ENCODE measurements around the gene LRRC23.
"Not testable (repeated sequence)": the region's sequence is repeated elsewhere in the genome, so short reads cannot be mapped to it uniquely, and the experiment has no call there.

The LRRC23 gene, protein sequence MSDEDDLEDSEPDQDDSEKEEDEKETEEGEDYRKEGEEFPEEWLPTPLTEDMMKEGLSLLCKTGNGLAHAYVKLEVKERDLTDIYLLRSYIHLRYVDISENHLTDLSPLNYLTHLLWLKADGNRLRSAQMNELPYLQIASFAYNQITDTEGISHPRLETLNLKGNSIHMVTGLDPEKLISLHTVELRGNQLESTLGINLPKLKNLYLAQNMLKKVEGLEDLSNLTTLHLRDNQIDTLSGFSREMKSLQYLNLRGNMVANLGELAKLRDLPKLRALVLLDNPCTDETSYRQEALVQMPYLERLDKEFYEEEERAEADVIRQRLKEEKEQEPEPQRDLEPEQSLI

GRCh38 chr12:6904280-6905276 lies at the start of gene LRRC23:
TSS of gene LRRC23 (plus strand) at chr12:6904822. CDS start at chr12:6905634, 812 bp downstream.
- peak; percentile 94 to 95 for DNase-seq (ENCODE audit: low read depth in 2 of 2)

GRCh38 chr12:6855322-6855721 lies 49.3 kb upstream of the LRRC23 start:
- DNase-seq (ENCODE audit: low read depth in 2 of 2), result no peak

DNA sequence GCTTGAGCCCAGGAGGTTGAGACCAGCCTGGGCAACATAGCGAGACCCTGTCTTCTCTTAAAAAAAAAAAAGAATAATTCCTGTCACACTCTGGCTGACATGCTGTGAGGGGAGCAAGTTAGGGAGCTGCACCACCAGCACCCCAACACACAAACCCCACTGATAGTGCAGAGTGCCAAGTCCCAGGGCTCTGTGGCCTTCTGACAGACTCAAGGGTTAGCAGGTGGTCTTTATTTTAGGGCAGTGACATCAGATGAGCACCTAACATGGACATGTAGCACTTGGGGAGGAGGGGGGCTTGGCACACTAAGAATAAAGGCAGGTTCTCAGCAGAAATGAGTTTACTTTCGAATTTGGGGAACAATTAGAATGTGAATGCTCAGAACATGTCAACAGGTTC lies 45.8 kb upstream of the LRRC23 start:
- no peak for DNase-seq (ENCODE audit: low read depth in 2 of 2)

- no peak for DNase-seq (ENCODE audit: low read depth in 2 of 2)
Measured at GRCh38 chr12:6860116-6860515, 44.5 kb upstream of the LRRC23 start.

GRCh38 chr12:6860942-6861341 lies 43.7 kb upstream of the LRRC23 start:
- DNase-seq (ENCODE audit: low read depth in 2 of 2), result no peak

- DNase-seq (ENCODE audit: low read depth in 2 of 2), result no peak
Measured at GRCh38 chr12:6861391-6861790, 43.2 kb upstream of the LRRC23 start.

DNA sequence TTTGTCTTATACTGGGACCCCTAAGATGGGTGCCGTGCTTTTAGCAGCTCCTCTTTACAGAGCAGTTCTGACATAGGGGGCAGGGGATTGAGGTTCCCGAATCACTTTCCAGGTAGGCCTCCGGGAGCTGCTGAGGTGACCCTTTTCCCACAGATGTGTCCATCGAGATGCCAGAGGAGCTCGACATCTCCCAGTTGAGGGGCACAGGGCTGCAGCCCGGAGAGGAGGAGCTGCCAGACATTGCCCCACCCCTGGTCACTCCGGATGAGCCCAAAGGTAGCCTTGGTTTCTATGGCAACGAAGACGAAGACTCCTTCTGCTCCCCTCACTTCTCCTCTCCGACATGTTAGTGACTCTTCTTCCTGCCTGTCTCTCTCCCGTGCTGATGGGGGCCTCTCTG lies 41.6 kb upstream of the LRRC23 start:
- DNase-seq (ENCODE audit: low read depth in 2 of 2), result no peak

- no peak for DNase-seq (ENCODE audit: low read depth in 2 of 2)
Measured at GRCh38 chr12:6863586-6864321, 40.9 kb upstream of the LRRC23 start.

GRCh38 chr12:6865307-6865706 lies 39.3 kb upstream of the LRRC23 start:
- DNase-seq (ENCODE audit: low read depth in 2 of 2), result not testable (repeated sequence)

DNA sequence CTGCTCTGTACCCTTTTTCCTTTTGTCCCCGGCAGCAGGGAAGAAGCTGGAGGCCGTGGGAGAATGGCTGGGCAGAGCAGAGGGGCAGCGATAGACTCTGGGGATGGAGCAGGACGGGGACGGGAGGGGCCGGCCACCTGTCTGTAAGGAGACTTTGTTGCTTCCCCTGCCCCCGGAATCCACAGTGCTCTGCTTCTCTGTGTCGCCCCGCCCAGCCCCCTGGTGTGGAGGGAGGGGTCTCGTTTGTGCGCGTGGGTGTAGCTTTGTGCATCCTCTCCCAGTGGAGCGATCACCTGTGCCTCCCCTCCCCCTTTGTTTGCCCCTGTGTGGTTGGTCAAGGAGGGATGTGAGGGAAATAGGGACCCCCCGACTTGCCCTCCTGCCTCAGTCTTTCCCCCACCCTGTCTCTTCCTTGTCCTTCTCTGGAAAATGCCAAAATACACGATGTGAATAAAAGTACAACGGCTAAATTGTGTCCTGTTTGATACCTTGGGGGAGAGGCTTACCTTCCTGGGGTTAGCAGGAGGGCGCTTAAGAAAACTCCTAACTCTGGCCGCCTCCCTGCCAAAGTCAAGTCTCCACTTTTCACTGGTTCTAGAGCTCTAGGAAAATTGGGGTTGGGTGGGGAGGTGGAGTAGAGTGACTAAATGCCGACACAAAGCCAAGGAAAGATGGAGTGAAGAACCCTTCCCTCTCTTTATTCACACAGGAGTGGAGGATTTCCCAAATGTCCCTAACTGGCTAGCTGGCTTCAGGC lies 38.3 kb upstream of the LRRC23 start:
- no peak for DNase-seq (ENCODE audit: low read depth in 2 of 2)

GRCh38 chr12:6866920-6867412 lies 37.7 kb upstream of the LRRC23 start:
- no peak for DNase-seq (ENCODE audit: low read depth in 2 of 2)

DNA sequence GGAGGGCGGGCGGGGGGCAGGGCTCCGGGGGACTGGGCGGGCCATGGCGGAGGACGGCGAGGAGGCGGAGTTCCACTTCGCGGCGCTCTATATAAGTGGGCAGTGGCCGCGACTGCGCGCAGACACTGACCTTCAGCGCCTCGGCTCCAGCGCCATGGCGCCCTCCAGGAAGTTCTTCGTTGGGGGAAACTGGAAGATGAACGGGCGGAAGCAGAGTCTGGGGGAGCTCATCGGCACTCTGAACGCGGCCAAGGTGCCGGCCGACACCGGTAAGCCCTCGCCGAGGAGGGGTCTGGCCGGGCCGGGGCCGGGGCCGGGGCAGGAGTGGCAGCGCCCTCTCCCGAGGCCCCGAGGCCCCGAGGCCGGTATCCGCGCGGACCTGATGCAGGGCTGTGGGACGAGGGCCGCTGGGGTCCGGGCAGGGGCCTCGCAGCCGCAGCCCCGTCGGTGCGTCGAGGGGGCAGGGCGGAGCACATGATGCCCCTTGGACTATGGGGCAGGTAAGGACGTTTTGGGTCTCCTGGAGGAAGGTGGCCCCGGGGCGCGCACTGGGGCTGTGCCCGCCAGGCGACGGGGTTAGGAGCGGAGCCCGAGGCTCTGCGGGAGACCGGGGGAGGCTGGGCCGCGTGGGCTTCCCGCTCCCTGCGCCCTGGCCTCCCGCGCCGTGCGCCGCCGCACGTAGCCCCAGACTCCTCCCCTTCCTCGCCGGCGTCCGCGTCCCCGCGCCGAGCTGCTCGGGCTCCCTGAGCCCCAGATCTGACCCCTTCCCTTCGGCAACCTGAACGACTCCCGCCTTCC lies 37.0 kb upstream of the LRRC23 start, which contains the start of gene TPI1:
TPI1 (plus strand) TSS at position 119 of the 798 bp plus-strand sequence; CDS start at position 155, 36 bp downstream.
- DNase-seq (ENCODE audit: low read depth in 2 of 2), result peak; percentile 53 to 59

- DNase-seq (ENCODE audit: low read depth in 2 of 2), result no peak
Measured at GRCh38 chr12:6868211-6869048, 36.2 kb upstream of the LRRC23 start.

DNA sequence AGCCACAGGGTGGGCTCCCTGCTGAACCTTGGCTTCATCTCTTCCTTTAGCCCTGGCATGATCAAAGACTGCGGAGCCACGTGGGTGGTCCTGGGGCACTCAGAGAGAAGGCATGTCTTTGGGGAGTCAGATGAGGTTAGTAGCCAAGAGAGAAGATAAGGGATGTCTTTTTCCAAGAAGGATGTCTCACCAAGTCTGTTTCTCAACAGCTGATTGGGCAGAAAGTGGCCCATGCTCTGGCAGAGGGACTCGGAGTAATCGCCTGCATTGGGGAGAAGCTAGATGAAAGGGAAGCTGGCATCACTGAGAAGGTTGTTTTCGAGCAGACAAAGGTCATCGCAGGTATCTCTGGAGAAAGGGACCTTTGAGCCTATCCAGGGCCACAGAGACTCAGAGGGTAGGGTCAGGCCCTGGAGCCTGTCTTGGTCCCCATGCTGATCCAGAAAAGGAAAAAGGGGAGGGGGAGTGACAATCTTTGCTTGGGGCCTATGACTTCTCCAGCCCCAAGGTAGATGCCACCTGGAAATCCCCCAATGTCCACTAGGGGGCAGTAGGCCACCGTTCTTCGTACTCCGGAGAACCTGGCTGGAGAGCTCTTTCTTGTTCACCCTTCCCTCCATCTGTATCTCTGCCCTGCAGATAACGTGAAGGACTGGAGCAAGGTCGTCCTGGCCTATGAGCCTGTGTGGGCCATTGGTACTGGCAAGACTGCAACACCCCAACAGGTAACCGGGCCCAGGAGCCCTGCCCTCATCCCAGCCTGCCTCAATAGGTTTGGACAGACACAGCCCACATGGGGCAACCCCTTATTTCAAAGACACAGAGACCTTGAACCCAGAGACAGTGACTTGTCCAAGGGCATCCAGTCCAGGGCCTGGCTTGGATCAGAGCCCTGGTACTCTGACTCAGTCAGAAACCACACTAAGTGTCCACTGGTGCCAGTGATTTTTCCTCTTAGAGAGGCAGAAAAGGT lies 35.3 kb upstream of the LRRC23 start:
- DNase-seq (ENCODE audit: low read depth in 2 of 2), result peak; percentile 72 to 73

- not testable (repeated sequence) for DNase-seq (ENCODE audit: low read depth in 2 of 2)
Measured at GRCh38 chr12:6870304-6870703, 34.3 kb upstream of the LRRC23 start.

DNA sequence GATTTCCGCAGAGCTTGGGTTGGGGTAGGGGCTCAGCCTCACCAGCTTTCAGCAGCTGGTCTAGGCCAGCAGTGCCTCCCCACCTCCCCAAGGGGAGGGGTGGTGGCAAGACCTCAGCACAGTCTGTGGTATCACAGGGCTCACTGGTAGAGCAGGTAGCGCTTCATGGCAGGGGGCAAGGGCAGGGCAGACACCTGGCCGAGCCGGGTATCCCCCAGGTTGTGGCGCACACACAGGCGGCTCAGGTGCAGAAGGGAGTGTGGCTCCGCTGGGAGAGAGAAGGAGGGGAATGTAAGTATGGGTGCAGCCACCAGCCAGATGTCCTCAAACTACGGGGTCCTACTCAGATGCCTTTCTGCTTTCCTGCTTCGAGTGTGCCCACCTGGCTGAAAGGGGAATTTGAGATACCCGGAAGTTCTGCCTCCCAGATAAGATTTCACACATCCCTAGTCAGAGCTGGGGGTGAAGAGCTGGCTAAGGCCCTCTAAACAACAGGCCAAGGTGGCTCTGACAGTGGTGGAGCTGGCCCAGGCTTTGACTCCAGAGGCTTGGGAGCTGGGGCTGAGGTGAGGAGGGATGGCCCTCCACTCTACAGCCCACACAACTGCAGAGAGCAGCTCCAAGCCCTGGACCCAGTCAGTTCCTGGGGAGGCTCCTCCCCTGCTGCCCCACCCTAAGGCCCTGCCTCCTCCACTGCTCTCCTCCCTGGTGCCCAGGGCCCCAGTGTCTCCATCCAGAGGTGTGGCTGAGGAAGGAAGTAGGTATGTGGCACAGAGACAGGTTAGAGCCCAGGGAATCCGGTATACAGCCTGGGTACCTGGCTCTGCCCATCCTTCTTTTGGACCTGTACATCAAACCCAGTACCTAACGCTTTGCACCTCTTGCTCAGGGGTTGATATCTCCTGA lies 33.3 kb upstream of the LRRC23 start:
- no peak for DNase-seq (ENCODE audit: low read depth in 2 of 2)

Data from activated CD8-positive, alpha-beta memory T cell treated with anti-CD3 and anti-CD28 coated beads for 4 hours (primary cell).